Activated T-cell treated with anti-CD3 and anti-CD28 coated beads, Interleukin-2, amount 50 U/mL, for 4 hours (primary cell): ENCODE measurements around the gene ZSWIM9. TPM values are rescaled to one million over a fixed set of nuclear protein-coding genes. Genes with fewer than 3 reads are reported as not detected.

Experiments
- ATAC-seq, 2 donors: fragments of 200-7000 bp; cut with Tn5 transposase; one replicate each; pipeline ENCODE4 v1.10.0; 2021
- DNase-seq: peaks from one replicate; pipeline ENCODE4 v3.0.0-alpha.2; 2020
- H3K27me3 Mint-ChIP-seq: one replicate; pipeline ENCODE4 v1.8.0; 2021; ENCODE audit warnings: low read depth, mixed read lengths
- H3K36me3 Mint-ChIP-seq: one replicate; pipeline ENCODE4 v1.8.0; 2022; ENCODE audit warnings: mixed read lengths; ENCODE audit not compliant: insufficient read depth
- H3K4me1 Mint-ChIP-seq: one replicate; pipeline ENCODE4 v1.8.0; 2021; ENCODE audit warnings: low read depth, mixed read lengths
- H3K4me3 Mint-ChIP-seq: one replicate; pipeline ENCODE4 v1.8.0; 2021; ENCODE audit warnings: mild to moderate bottlenecking, moderate library complexity, mixed read lengths
- H3K9me3 Mint-ChIP-seq: one replicate; pipeline ENCODE4 v1.8.0; 2021; ENCODE audit warnings: mixed read lengths
- total RNA-seq, 3 donors: library from RNA; stranded (reverse); gene quantifications; one replicate each; pipeline ENCODE4 v1.2.1, GENCODE V29; 2021

ZSWIM9 gene
- total RNA-seq, 3 donors from 2014 or later = 6.0 to 6.7 (median 6.5) TPM

- Mint-ChIP-seq H3K36me3 (peaks cover 9% of the 10 kb centered on the region), H3K27me3 (no peaks in the 10 kb centered on the region), H3K4me3 (no peak overlapping the region), H3K4me1 (no peaks in the 10 kb centered on the region), H3K9me3 (no peaks in the 10 kb centered on the region)
- peak; percentile 66 for DNase-seq
- peak; percentile 58 to 89 for ATAC-seq
Observed at GRCh38 chr19:48190288-48190884, 19.9 kb downstream of the ZSWIM9 start.

- H3K36me3 Mint-ChIP-seq = peaks cover 9% of the 10 kb centered on the region
Observed at GRCh38 chr19:48190885-48191284, 20.4 kb downstream of the ZSWIM9 start.

GRCh38 chr19:48192750-48193149 lies 22.3 kb downstream of the ZSWIM9 start:
- DNase-seq (no peak), ATAC-seq (no peak)
- Mint-ChIP-seq H3K4me3 (no peak overlapping the region), H3K4me1 (no peaks in the 10 kb centered on the region), H3K36me3 (peaks cover 8% of the 10 kb centered on the region), H3K9me3 (no peaks in the 10 kb centered on the region), H3K27me3 (no peaks in the 10 kb centered on the region)

More at GRCh38 chr19:48190885-48191284, 20.4 kb downstream of the ZSWIM9 start:
- no peak for ATAC-seq
- no peaks in the 10 kb centered on the region for H3K27me3 Mint-ChIP-seq
- DNase-seq = no peak
- no peak overlapping the region for H3K4me3 Mint-ChIP-seq
- no peaks in the 10 kb centered on the region for H3K4me1 Mint-ChIP-seq
- no peaks in the 10 kb centered on the region for H3K9me3 Mint-ChIP-seq

- no peaks in the 10 kb centered on the region for H3K4me1 Mint-ChIP-seq
Observed at GRCh38 chr19:48194041-48194843, 23.8 kb downstream of the ZSWIM9 start.

GRCh38 chr19:48194844-48195830 lies 24.7 kb downstream of the ZSWIM9 start:
- no peak overlapping the region for H3K4me3 Mint-ChIP-seq
- no peaks in the 10 kb centered on the region for H3K27me3 Mint-ChIP-seq
- H3K36me3 Mint-ChIP-seq = peaks cover 2% of the 10 kb centered on the region
- DNase-seq = no peak
- no peaks in the 10 kb centered on the region for H3K9me3 Mint-ChIP-seq
- no peak for ATAC-seq
- no peaks in the 10 kb centered on the region for H3K4me1 Mint-ChIP-seq

More at GRCh38 chr19:48194041-48194843, 23.8 kb downstream of the ZSWIM9 start:
- Mint-ChIP-seq H3K36me3 (peaks cover 2% of the 10 kb centered on the region), H3K4me3 (no peak overlapping the region), H3K27me3 (no peaks in the 10 kb centered on the region), H3K9me3 (no peaks in the 10 kb centered on the region)
- ATAC-seq (no peak), DNase-seq (no peak)

- DNase-seq (no peak), ATAC-seq (no peak)
- no peak overlapping the region for H3K4me3 Mint-ChIP-seq
- H3K27me3 Mint-ChIP-seq = no peaks in the 10 kb centered on the region
- H3K36me3 Mint-ChIP-seq = peaks cover 2% of the 10 kb centered on the region
- H3K4me1 Mint-ChIP-seq = no peaks in the 10 kb centered on the region
- no peaks in the 10 kb centered on the region for H3K9me3 Mint-ChIP-seq
Observed at GRCh38 chr19:48196321-48196763, 25.9 kb downstream of the ZSWIM9 start.

- no peaks in the 10 kb centered on the region for H3K9me3 Mint-ChIP-seq
- no peaks in the 10 kb centered on the region for H3K27me3 Mint-ChIP-seq
- H3K4me3 Mint-ChIP-seq = no peak overlapping the region
- H3K36me3 Mint-ChIP-seq = peaks cover 2% of the 10 kb centered on the region
- no peaks in the 10 kb centered on the region for H3K4me1 Mint-ChIP-seq
- DNase-seq = no peak
- ATAC-seq = no peak
Observed at GRCh38 chr19:48196933-48197665, 26.6 kb downstream of the ZSWIM9 start.

GRCh38 chr19:48203222-48203793 lies 32.8 kb downstream of the ZSWIM9 start:
- Mint-ChIP-seq H3K9me3 (no peaks in the 10 kb centered on the region), H3K4me1 (peaks cover 13% of the 10 kb centered on the region), H3K36me3 (peaks cover 2% of the 10 kb centered on the region), H3K27me3 (no peaks in the 10 kb centered on the region), H3K4me3 (no peak overlapping the region)
- no peak for ATAC-seq
- DNase-seq = no peak

- Mint-ChIP-seq H3K4me3 (no peak overlapping the region), H3K4me1 (peaks cover 13% of the 10 kb centered on the region), H3K9me3 (no peaks in the 10 kb centered on the region), H3K36me3 (peaks cover 2% of the 10 kb centered on the region), H3K27me3 (no peaks in the 10 kb centered on the region)
- DNase-seq (peak; percentile 83), ATAC-seq (peak; percentile 99 to 100)
Observed at GRCh38 chr19:48203794-48204628, 33.5 kb downstream of the ZSWIM9 start.

- H3K9me3 Mint-ChIP-seq = no peaks in the 10 kb centered on the region
- peaks cover 13% of the 10 kb centered on the region for H3K4me1 Mint-ChIP-seq
- DNase-seq = no peak
Observed at GRCh38 chr19:48206397-48207093, 36.1 kb downstream of the ZSWIM9 start.

GRCh38 chr19:48210005-48210404 lies 39.5 kb downstream of the ZSWIM9 start:
- no peak for DNase-seq
- H3K4me3 Mint-ChIP-seq = no peak overlapping the region
- H3K36me3 Mint-ChIP-seq = peaks cover 27% of the 10 kb centered on the region
- H3K9me3 Mint-ChIP-seq = no peaks in the 10 kb centered on the region
- peaks cover 13% of the 10 kb centered on the region for H3K4me1 Mint-ChIP-seq
- ATAC-seq = no peak
- H3K27me3 Mint-ChIP-seq = no peaks in the 10 kb centered on the region

More at GRCh38 chr19:48206397-48207093, 36.1 kb downstream of the ZSWIM9 start:
- H3K36me3 Mint-ChIP-seq = peaks cover 10% of the 10 kb centered on the region
- no peak overlapping the region for H3K4me3 Mint-ChIP-seq
- ATAC-seq = no peak
- no peaks in the 10 kb centered on the region for H3K27me3 Mint-ChIP-seq

GRCh38 chr19:48213959-48214358 lies 43.5 kb downstream of the ZSWIM9 start:
- H3K4me1 Mint-ChIP-seq = peaks cover 9% of the 10 kb centered on the region
- DNase-seq (no peak), ATAC-seq (no peak)
- no peaks in the 10 kb centered on the region for H3K9me3 Mint-ChIP-seq
- no peaks in the 10 kb centered on the region for H3K27me3 Mint-ChIP-seq
- H3K36me3 Mint-ChIP-seq = peaks cover 48% of the 10 kb centered on the region
- no peak overlapping the region for H3K4me3 Mint-ChIP-seq
